H1 (cell line): ENCODE measurements around the gene CATSPERD. TPM values are rescaled to one million over a fixed set of nuclear protein-coding genes. Genes with fewer than 3 reads are reported as not detected.

Experiments
- CTCF ChIA-PET: fragments of 300-600 bp; sonication (Branson Sonifier 250); formaldehyde crosslinking; loops from one replicate; lab custom pipeline; 2021; ENCODE audit not compliant: partially characterized antibody; lab: Charles Lee
- POLR2A ChIA-PET: fragments of 300-600 bp; sonication (Branson Sonifier 250); formaldehyde crosslinking; loops from one replicate; lab custom pipeline; 2021; ENCODE audit warnings: inconsistent platforms; ENCODE audit not compliant: partially characterized antibody; lab: Charles Lee
- DNase-seq, 2 experiments: peaks; one replicate each; pipeline versions ENCODE4 v3.0.0 to v3.0.0-alpha.2; 2010 to 2022; ENCODE audit warnings: low spot score in 2 of 2, low read depth in 1 of 2, mixed read lengths in 1 of 2
- FAIRE-seq: peaks from 2 replicates; lab custom pipeline; 2011; peaks lifted over from hg19 to GRCh38; lab: Jason Lieb, UNC
- H2AFZ ChIP-seq: 2 replicates; pipeline ENCODE4 v1.8.1; 2012; ENCODE audit warnings: low read length, inconsistent platforms
- H2AK5ac ChIP-seq: 2 replicates; pipeline ENCODE4 v1.6.1; 2013; ENCODE audit warnings: low read depth, low read length
- H2BK120ac ChIP-seq: replicated peaks from 2 replicates; pipeline ENCODE3; 2013; ENCODE audit warnings: low read depth, low read length, inconsistent platforms
- H2BK12ac ChIP-seq: 2 replicates; pipeline ENCODE4 v1.6.1; 2013; ENCODE audit warnings: low read depth, low read length
- H2BK15ac ChIP-seq: 2 replicates; pipeline ENCODE4 v1.6.1; 2013; ENCODE audit warnings: low read length
- H2BK20ac ChIP-seq: 2 replicates; pipeline ENCODE4 v1.6.1; 2013; ENCODE audit warnings: low read length
- H2BK5ac ChIP-seq: 2 replicates; pipeline ENCODE4 v1.6.1; 2013; ENCODE audit warnings: low read depth, low read length
- H3K14ac ChIP-seq: 2 replicates; pipeline ENCODE4 v1.6.1; 2013; ENCODE audit warnings: inconsistent platforms; ENCODE audit not compliant: insufficient read length
- H3K18ac ChIP-seq: 2 replicates; pipeline ENCODE4 v1.6.1; 2013; ENCODE audit warnings: low read length; ENCODE audit errors: extremely low read depth
- H3K23ac ChIP-seq: 2 replicates; pipeline ENCODE4 v1.6.1; 2013; ENCODE audit warnings: inconsistent platforms; ENCODE audit not compliant: insufficient read length
- H3K23me2 ChIP-seq: 2 replicates; pipeline ENCODE4 v1.6.1; 2013; ENCODE audit warnings: low read depth, low read length
- H3K27ac ChIP-seq: 2 replicates; pipeline ENCODE4 v1.6.1; 2011; ENCODE audit warnings: low read depth, low read length, inconsistent platforms
- H3K27me3 ChIP-seq, 4 experiments: replicated peaks in 1 of 4; 1 replicate in 1 of 4; 2 replicates in 3 of 4; pipeline versions ENCODE4 v1.6.1 to v1.8.1; 2011 to 2013; ENCODE audit warnings: low read length in 3 of 4, mild to moderate bottlenecking in 3 of 4, inconsistent platforms in 2 of 4, mixed read lengths in 2 of 4, moderate library complexity in 1 of 4; ENCODE audit not compliant: control insufficient read depth in 3 of 4, insufficient read depth in 3 of 4; ENCODE audit errors: extremely low read depth in 1 of 4
- H3K36me3 ChIP-seq, 4 experiments: 2 replicates each; pipeline versions ENCODE4 v1.6.1 to v1.8.1; 2011 to 2013; ENCODE audit warnings: mild to moderate bottlenecking in 4 of 4, low read length in 3 of 4, moderate library complexity in 2 of 4, control low read depth in 1 of 4, inconsistent platforms in 1 of 4; ENCODE audit not compliant: insufficient read depth in 4 of 4, control insufficient read depth in 2 of 4
- H3K4ac ChIP-seq: replicated peaks from 2 replicates; pipeline ENCODE3; 2013; ENCODE audit warnings: low read length, low read depth, mixed read lengths, inconsistent platforms; ENCODE audit not compliant: insufficient read length
- H3K4me1 ChIP-seq, 4 experiments: replicated peaks in 1 of 4; 1 replicate in 1 of 4; 2 replicates in 3 of 4; pipeline versions ENCODE4 v1.6.1 to v1.8.1; 2011 to 2013; ENCODE audit warnings: low read length in 3 of 4, inconsistent platforms in 2 of 4, mixed read lengths in 1 of 4; ENCODE audit not compliant: insufficient read depth in 4 of 4, control insufficient read depth in 3 of 4
- H3K4me2 ChIP-seq, 2 experiments: 2 replicates each; pipeline versions ENCODE4 v1.6.1 to v1.8.1; 2011 to 2013; ENCODE audit warnings: low read depth in 2 of 2, low read length in 2 of 2, control low read depth in 1 of 2, inconsistent platforms in 1 of 2, mild to moderate bottlenecking in 1 of 2; ENCODE audit not compliant: insufficient read depth in 1 of 2
- H3K4me3 ChIP-seq, 4 experiments: fragments of 200-600, 300-600 bp in 1 of 4; sonication (generic), shearing (Covaris generic), sonication (Bioruptor Twin) in 1 of 4; 2 replicates each; pipeline versions ENCODE4 v1.5.1 to v1.8.1; 2011 to 2016; ENCODE audit warnings: low read length in 4 of 4, low read depth in 3 of 4, control low read depth in 2 of 4, inconsistent platforms in 2 of 4, mild to moderate bottlenecking in 2 of 4, mixed read lengths in 1 of 4, moderate library complexity in 1 of 4; ENCODE audit not compliant: insufficient read depth in 2 of 4; ENCODE audit errors: extremely low read depth in 1 of 4
- H3K56ac ChIP-seq: replicated peaks from 2 replicates; pipeline ENCODE3; 2013; ENCODE audit warnings: low read depth, mild to moderate bottlenecking, mixed read lengths, low read length, inconsistent platforms; ENCODE audit not compliant: insufficient read length
- H3K79me1 ChIP-seq: 2 replicates; pipeline ENCODE4 v1.6.1; 2013; ENCODE audit warnings: low read depth, low read length, control low read depth
- H3K79me2 ChIP-seq, 2 experiments: 2 replicates each; pipeline versions ENCODE4 v1.6.1 to v1.8.1; 2012 to 2013; ENCODE audit warnings: low read length in 2 of 2, mild to moderate bottlenecking in 2 of 2, inconsistent platforms in 1 of 2; ENCODE audit not compliant: insufficient read depth in 2 of 2, control insufficient read depth in 1 of 2
- H3K9ac ChIP-seq, 4 experiments: replicated peaks in 1 of 4; 1 replicate in 1 of 4; 2 replicates in 3 of 4; pipeline versions ENCODE4 v1.6.1 to v1.8.1; 2011 to 2013; ENCODE audit warnings: low read depth in 3 of 4, low read length in 3 of 4, control low read depth in 2 of 4, mild to moderate bottlenecking in 2 of 4, moderate library complexity in 2 of 4, inconsistent platforms in 1 of 4; ENCODE audit errors: extremely low read depth in 1 of 4
- H3K9me3 ChIP-seq, 2 experiments: 2 replicates each; pipeline versions ENCODE4 v1.6.1 to v1.8.1; 2012 to 2013; ENCODE audit warnings: mild to moderate bottlenecking in 2 of 2, moderate library complexity in 2 of 2, control low read depth in 1 of 2, inconsistent platforms in 1 of 2, low read depth in 1 of 2, low read length in 1 of 2, mixed read lengths in 1 of 2; ENCODE audit not compliant: insufficient read depth in 2 of 2
- H4K20me1 ChIP-seq, 2 experiments: replicated peaks in 1 of 2; 2 replicates each; pipeline versions ENCODE3 to v1.8.1; 2011 to 2013; ENCODE audit warnings: inconsistent platforms in 2 of 2, low read length in 2 of 2, mild to moderate bottlenecking in 1 of 2; ENCODE audit not compliant: insufficient read depth in 2 of 2, control insufficient read depth in 1 of 2
- H4K5ac ChIP-seq: 2 replicates; pipeline ENCODE4 v1.6.1; 2013; ENCODE audit warnings: low read length, low read depth, mixed read lengths, inconsistent platforms; ENCODE audit not compliant: insufficient read length
- H4K8ac ChIP-seq: 2 replicates; pipeline ENCODE4 v1.8.0; 2013; ENCODE audit warnings: mild to moderate bottlenecking, moderate library complexity, low read length, inconsistent platforms; ENCODE audit not compliant: insufficient read depth; ENCODE audit errors: extremely low read depth
- H4K91ac ChIP-seq: replicated peaks from 2 replicates; pipeline ENCODE3; 2013; ENCODE audit warnings: low read length, mixed read lengths, inconsistent platforms; ENCODE audit not compliant: insufficient read length
- ASH2L ChIP-seq: fragments of 200-600, 300-600 bp; sonication (generic); IDR thresholded peaks from one replicate; pipeline ENCODE4 v1.7.1; 2017; ENCODE audit warnings: low read length
- JUN ChIP-seq: IDR thresholded peaks from 2 replicates; pipeline ENCODE4 v1.6.1; 2011; ENCODE audit warnings: low read depth, mild to moderate bottlenecking, improper control_type of control experiment, low read length
- NANOG ChIP-seq: IDR thresholded peaks from 2 replicates; pipeline ENCODE4 v1.6.1; 2011; ENCODE audit warnings: low read length, low read depth, mild to moderate bottlenecking, inconsistent platforms; ENCODE audit not compliant: insufficient read depth, poor library complexity, severe bottlenecking
- POLR2AphosphoS5 ChIP-seq: IDR thresholded peaks from 2 replicates; pipeline ENCODE4 v1.6.1; 2011; ENCODE audit warnings: low read depth, low read length
- RFX5 ChIP-seq: IDR thresholded peaks from 2 replicates; pipeline ENCODE4 v1.6.1; 2011; ENCODE audit warnings: low read depth, low read length, improper control_type of control experiment, borderline replicate concordance
- SP1 ChIP-seq: IDR thresholded peaks from 2 replicates; pipeline ENCODE4 v1.6.1; 2011; ENCODE audit warnings: low read depth, low read length
- WGBS, 2 experiments: shearing (Covaris generic) in 1 of 2; methylation state at CpG; one replicate each; pipeline versions ENCODE4 v1.1.6 to v1.1.7; 2013 to 2015; ENCODE audit warnings: low lambda C conversion rate in 2 of 2, mixed read lengths in 2 of 2, inconsistent platforms in 1 of 2, low coverage in 1 of 2, missing lambda C conversion rate in 1 of 2; ENCODE audit not compliant: insufficient replicate concordance in 2 of 2, insufficient coverage in 1 of 2, insufficient read length in 1 of 2; ENCODE audit errors: extremely low coverage in 1 of 2, missing lambda C conversion rate in 1 of 2; 5-methylcytosine and 5-hydroxymethylcytosine counted together
- polyA plus RNA-seq, 7 experiments: library from polyadenylated mRNA; depleted of rRNA in 3 of 7; stranded (reverse) in 5 of 7; unstranded in 2 of 7; fragments of >200 nt in 5 of 7; fragments of 200-250 nt in 2 of 7; gene quantifications; 1 replicate in 5 of 7; 2 replicates in 1 of 7; 4 replicates in 1 of 7; pipeline versions ENCODE4 v1.2.1 to v1.2.3, GENCODE V29; 2011 to 2013; ENCODE audit warnings: missing spikeins in 2 of 7, mixed read lengths in 2 of 7
- total RNA-seq: library from RNA; stranded (reverse); fragmentation: NEBNext Ultra II Directional; extraction: Animal tissue kit (Norgen Biotek cat#: 25700); gene quantifications from 2 replicates; pipeline ENCODE4 v1.2.1, GENCODE V29; 2021
- TF ChIP-seq, protein P1 (sequence below): IDR thresholded peaks from 2 replicates; pipeline ENCODE4 v1.6.1; 2011; ENCODE audit warnings: low read length, improper control_type of control experiment
- TF ChIP-seq, protein P2 (sequence below): IDR thresholded peaks from 2 replicates; pipeline ENCODE4 v1.6.1; 2012; ENCODE audit warnings: inconsistent platforms

Gene CATSPERD
- total and polyA plus RNA-seq, 2 of the 8 experiments (the other 6 are each of a cell fraction or from before 2014, with no cell fraction given): 0.12 TPM; not detected in 1

DNA sequence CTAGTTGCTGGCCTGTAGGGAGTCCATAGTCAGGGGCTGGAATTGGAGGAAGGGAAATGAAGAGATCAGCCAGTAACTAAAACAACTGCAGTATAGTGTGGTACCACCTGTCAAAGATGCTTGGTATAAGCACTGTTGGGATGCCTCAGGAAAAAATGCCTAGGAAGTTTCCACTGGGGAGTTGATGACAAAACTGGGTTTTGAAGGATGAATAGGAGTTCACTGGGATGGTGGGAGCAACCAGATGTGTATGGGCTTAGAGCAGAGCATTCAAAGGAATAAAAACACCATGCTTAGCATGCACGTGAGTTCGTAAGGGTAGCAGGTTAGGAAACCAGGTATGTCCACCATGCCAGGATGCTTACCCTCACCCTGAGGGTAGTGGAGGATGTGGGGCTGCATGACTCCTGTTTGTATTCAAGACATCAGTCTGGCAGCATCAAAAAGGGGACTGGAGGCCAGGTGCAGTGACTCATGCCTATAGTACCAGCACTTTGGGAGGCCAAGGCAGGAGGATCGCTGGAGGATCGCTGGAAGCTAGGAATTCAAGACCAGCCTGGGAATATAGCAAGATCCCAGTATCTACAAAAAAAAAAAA, 7.1 kb downstream of the CATSPERD start:
- no peak for TF ChIP-seq NANOG
- no peak for TF ChIP-seq JUN
- no peak for TF ChIP-seq RFX5
- no peak for TF ChIP-seq POLR2AphosphoS5
- TF ChIP-seq, protein P1, sequence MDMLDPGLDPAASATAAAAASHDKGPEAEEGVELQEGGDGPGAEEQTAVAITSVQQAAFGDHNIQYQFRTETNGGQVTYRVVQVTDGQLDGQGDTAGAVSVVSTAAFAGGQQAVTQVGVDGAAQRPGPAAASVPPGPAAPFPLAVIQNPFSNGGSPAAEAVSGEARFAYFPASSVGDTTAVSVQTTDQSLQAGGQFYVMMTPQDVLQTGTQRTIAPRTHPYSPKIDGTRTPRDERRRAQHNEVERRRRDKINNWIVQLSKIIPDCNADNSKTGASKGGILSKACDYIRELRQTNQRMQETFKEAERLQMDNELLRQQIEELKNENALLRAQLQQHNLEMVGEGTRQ: no peak
- TF ChIP-seq ASH2L: no peak
- no peak for TF ChIP-seq SP1
- TF ChIP-seq, protein P2, sequence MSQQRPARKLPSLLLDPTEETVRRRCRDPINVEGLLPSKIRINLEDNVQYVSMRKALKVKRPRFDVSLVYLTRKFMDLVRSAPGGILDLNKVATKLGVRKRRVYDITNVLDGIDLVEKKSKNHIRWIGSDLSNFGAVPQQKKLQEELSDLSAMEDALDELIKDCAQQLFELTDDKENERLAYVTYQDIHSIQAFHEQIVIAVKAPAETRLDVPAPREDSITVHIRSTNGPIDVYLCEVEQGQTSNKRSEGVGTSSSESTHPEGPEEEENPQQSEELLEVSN: no peak
- WGBS, 2 experiments: 90% methylated on average over 4 of the region's 4 CpGs; no CpG with 5 or more reads in 1 of the 2 experiments

More for the DNA sequence above, 7.1 kb downstream of the CATSPERD start:
- Histone ChIP-seq H2BK15ac (no peak overlapping the region), H3K4me1 (no peaks in the 10 kb centered on the region), H3K23me2 (no peaks in the 10 kb centered on the region), H3K23ac (no peak overlapping the region), H3K36me3 (no peaks in the 10 kb centered on the region), H3K27me3 (no peaks in the 10 kb centered on the region), H3K14ac (no peak overlapping the region), H4K8ac (no peak overlapping the region), H2BK12ac (no peak overlapping the region), H2AFZ (no peak overlapping the region), H2BK20ac (no peak overlapping the region), H3K4me2 (no peak overlapping the region), H3K9ac (no peak overlapping the region), H3K56ac (no peak overlapping the region), H3K79me2 (no peaks in the 10 kb centered on the region), H3K27ac (no peak overlapping the region), H2BK120ac (no peak overlapping the region), H2BK5ac (no peak overlapping the region), H3K9me3 (no peaks in the 10 kb centered on the region), H4K5ac (no peak overlapping the region), H3K4me3 (no peak overlapping the region), H3K18ac (no peak overlapping the region), H3K4ac (no peak overlapping the region), H4K91ac (no peak overlapping the region), H2AK5ac (no peak overlapping the region), H3K79me1 (no peaks in the 10 kb centered on the region), H4K20me1 (no peaks in the 10 kb centered on the region)
- CTCF ChIA-PET: no interaction called here
- FAIRE-seq (no peak), DNase-seq (no peak)
- POLR2A ChIA-PET: interaction anchor here (0.9 kb wide), 1 partner anchor 7 kb away, joined by 3 read pairs; the partner anchor contains the start of genes CATSPERD and LONP1
